Neural progenitor cell (in vitro differentiated cells): ENCODE data around the gene PRXL2A. TPM values are rescaled to one million over a fixed set of nuclear protein-coding genes. Genes with fewer than 3 reads are reported as not detected.

ENCODE experiments used
- DNase-seq: peaks from one replicate; pipeline ENCODE4 v3.0.0-alpha.2; 2016; ENCODE audit warnings: low spot score
- H2AFZ ChIP-seq: fragments of 200-600 bp; sonication (generic); replicated peaks from 2 replicates; pipeline ENCODE4 v1.6.1; 2016; ENCODE audit warnings: antibody characterized with exemption
- H3F3A ChIP-seq: fragments of 200-600 bp; sonication (generic); 2 replicates; pipeline ENCODE4 v1.6.1; 2016; ENCODE audit warnings: antibody characterized with exemption, low read depth
- H3K27ac ChIP-seq: fragments of 200-600 bp; sonication (generic); 2 replicates; pipeline ENCODE4 v1.5.1; 2016; ENCODE audit warnings: mild to moderate bottlenecking
- H3K27me3 ChIP-seq: fragments of 200-600 bp; sonication (generic); 2 replicates; pipeline ENCODE4 v1.6.1; 2016; ENCODE audit warnings: mild to moderate bottlenecking, moderate library complexity
- H3K36me3 ChIP-seq: fragments of 200-600 bp; sonication (generic); 2 replicates; pipeline ENCODE4 v1.5.1; 2016
- H3K4me1 ChIP-seq: fragments of 200-600 bp; sonication (generic); 2 replicates; pipeline ENCODE4 v1.6.1; 2016; ENCODE audit warnings: mixed run types
- H3K4me2 ChIP-seq: fragments of 200-600 bp; sonication (generic); 2 replicates; pipeline ENCODE4 v1.6.1; 2016
- H3K4me3 ChIP-seq: fragments of 200-600 bp; sonication (generic); 2 replicates; pipeline ENCODE4 v1.5.1; 2016
- H3K79me2 ChIP-seq: fragments of 200-600 bp; sonication (generic); 2 replicates; pipeline ENCODE4 v1.6.1; 2016; ENCODE audit warnings: low read depth
- H3K9ac ChIP-seq: fragments of 200-600 bp; sonication (generic); 2 replicates; pipeline ENCODE4 v1.6.1; 2016
- H3K9me3 ChIP-seq: fragments of 200-600 bp; sonication (generic); 2 replicates; pipeline ENCODE4 v1.5.1; 2016; ENCODE audit warnings: low read depth
- H4K20me1 ChIP-seq: fragments of 200-600 bp; sonication (generic); 2 replicates; pipeline ENCODE4 v1.6.1; 2016; ENCODE audit warnings: low read depth
- H3K27ac Mint-ChIP-seq: 3 replicates; pipeline ENCODE4 v1.8.0; 2021; ENCODE audit warnings: mixed read lengths
- H3K27me3 Mint-ChIP-seq: 2 replicates; pipeline ENCODE4 v1.8.0; 2022; ENCODE audit warnings: low read depth, mild to moderate bottlenecking, inconsistent platforms, moderate library complexity, mixed read lengths; ENCODE audit not compliant: insufficient read depth
- H3K36me3 Mint-ChIP-seq: 3 replicates; pipeline ENCODE4 v1.8.0; 2021; ENCODE audit warnings: mixed read lengths
- H3K4me1 Mint-ChIP-seq: 3 replicates; pipeline ENCODE4 v1.8.0; 2021; ENCODE audit warnings: mixed read lengths
- H3K4me3 Mint-ChIP-seq: 3 replicates; pipeline ENCODE4 v1.8.0; 2021; ENCODE audit warnings: mild to moderate bottlenecking, moderate library complexity, mixed read lengths
- H3K9me3 Mint-ChIP-seq: 3 replicates; pipeline ENCODE4 v1.8.0; 2020; ENCODE audit warnings: mixed read lengths
- EZH2 ChIP-seq: fragments of 200-600 bp; sonication (generic); IDR thresholded peaks from 2 replicates; pipeline ENCODE4 v1.6.1; 2017; ENCODE audit warnings: antibody characterized with exemption, mild to moderate bottlenecking, moderate library complexity
- EZH2phosphoT487 ChIP-seq: fragments of 200-600 bp; sonication (generic); IDR thresholded peaks from 2 replicates; pipeline ENCODE4 v1.6.1; 2017; ENCODE audit warnings: antibody characterized with exemption
- total RNA-seq: library from RNA; depleted of rRNA; stranded (reverse); fragments of >200 nt; gene quantifications from 2 replicates; pipeline ENCODE4 v1.2.3, GENCODE V29; 2015; ENCODE audit warnings: low replicate concordance
- TF ChIP-seq, protein P1 (sequence below): fragments of 200-600 bp; sonication (generic); IDR thresholded peaks from 2 replicates; pipeline ENCODE4 v1.5.1; 2017; ENCODE audit warnings: antibody characterized with exemption, mild to moderate bottlenecking

PRXL2A gene
- total RNA-seq, 1 donor from 2014 or later = 107 TPM

DNA sequence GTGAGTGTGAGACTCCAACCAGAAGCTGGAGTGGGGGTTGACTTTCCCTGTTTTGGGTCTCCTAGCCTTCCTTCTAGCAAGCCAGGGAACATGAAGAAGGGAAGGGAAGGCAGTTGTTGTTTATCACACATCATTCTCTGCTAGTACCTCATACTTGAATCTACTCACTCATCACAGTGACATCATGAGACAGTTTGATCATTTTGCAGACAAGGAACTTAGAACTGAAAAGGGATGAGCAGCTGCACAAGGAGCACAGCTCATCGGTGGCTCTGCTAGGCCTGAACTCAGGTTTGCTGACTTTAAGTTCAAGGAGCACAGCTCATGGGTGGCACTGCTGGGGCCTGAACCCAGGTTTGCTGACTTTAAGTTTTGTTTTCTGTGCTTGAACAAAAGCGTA is 19.2 kb downstream of the PRXL2A start:
- Histone ChIP-seq H2AFZ (no peak overlapping the region), H3K27me3 (no peaks in the 10 kb centered on the region), H4K20me1 (peaks cover 9% of the 10 kb centered on the region), H3K9me3 (no peaks in the 10 kb centered on the region), H3K4me1 (no peaks in the 10 kb centered on the region), H3F3A (no peaks in the 10 kb centered on the region), H3K9ac (no peak overlapping the region), H3K79me2 (no peaks in the 10 kb centered on the region), H3K4me2 (no peak overlapping the region), H3K27ac (no peak overlapping the region), H3K4me3 (no peak overlapping the region), H3K36me3 (peaks cover 2% of the 10 kb centered on the region)
- Mint-ChIP-seq H3K9me3 (no peaks in the 10 kb centered on the region), H3K4me1 (no peaks in the 10 kb centered on the region), H3K27ac (no peak overlapping the region), H3K4me3 (no peak overlapping the region), H3K36me3 (peaks cover 60% of the 10 kb centered on the region), H3K27me3 (no peaks in the 10 kb centered on the region)
- TF ChIP-seq, protein P1, sequence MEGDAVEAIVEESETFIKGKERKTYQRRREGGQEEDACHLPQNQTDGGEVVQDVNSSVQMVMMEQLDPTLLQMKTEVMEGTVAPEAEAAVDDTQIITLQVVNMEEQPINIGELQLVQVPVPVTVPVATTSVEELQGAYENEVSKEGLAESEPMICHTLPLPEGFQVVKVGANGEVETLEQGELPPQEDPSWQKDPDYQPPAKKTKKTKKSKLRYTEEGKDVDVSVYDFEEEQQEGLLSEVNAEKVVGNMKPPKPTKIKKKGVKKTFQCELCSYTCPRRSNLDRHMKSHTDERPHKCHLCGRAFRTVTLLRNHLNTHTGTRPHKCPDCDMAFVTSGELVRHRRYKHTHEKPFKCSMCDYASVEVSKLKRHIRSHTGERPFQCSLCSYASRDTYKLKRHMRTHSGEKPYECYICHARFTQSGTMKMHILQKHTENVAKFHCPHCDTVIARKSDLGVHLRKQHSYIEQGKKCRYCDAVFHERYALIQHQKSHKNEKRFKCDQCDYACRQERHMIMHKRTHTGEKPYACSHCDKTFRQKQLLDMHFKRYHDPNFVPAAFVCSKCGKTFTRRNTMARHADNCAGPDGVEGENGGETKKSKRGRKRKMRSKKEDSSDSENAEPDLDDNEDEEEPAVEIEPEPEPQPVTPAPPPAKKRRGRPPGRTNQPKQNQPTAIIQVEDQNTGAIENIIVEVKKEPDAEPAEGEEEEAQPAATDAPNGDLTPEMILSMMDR = no peak
- TF ChIP-seq EZH2 (no peak), EZH2phosphoT487 (no peak)
- no peak for DNase-seq

DNA sequence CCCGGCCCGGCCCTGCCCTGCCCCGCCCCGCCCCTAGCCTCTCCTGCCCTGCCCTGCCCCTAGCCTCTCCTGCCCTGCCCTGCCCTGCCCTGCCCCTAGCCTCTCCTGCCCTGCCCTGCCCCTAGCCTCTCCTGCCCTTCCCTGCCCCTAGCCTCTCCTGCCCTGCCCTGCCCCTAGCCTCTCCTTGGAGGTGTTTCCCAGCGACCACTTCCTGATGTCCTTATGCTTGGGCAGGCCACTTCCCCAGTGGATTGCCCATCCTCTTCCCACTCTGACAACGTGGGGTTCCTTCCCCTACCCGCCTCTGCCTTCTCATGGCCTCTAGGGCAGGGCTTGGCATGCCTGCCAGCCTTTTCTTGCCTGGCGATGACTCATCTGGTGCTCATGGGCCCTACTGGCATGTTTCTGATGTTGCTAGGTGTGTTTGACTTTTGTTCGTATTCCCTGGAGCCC is 21.2 kb downstream of the PRXL2A start:
- H3K4me3 ChIP-seq = no peak overlapping the region
- Mint-ChIP-seq H3K27me3 (peaks cover 2% of the 10 kb centered on the region), H3K4me1 (no peaks in the 10 kb centered on the region), H3K9me3 (no peaks in the 10 kb centered on the region), H3K36me3 (peaks cover 54% of the 10 kb centered on the region), H3K27ac (no peak overlapping the region), H3K4me3 (no peak overlapping the region)
- H3K27me3 ChIP-seq = no peaks in the 10 kb centered on the region
- no peak overlapping the region for H3K4me2 ChIP-seq
- no peaks in the 10 kb centered on the region for H3K9me3 ChIP-seq
- H2AFZ ChIP-seq = no peak overlapping the region
- no peaks in the 10 kb centered on the region for H3K4me1 ChIP-seq
- H3F3A ChIP-seq = no peaks in the 10 kb centered on the region
- no peak overlapping the region for H3K9ac ChIP-seq
- H3K79me2 ChIP-seq = no peaks in the 10 kb centered on the region
- peaks cover 9% of the 10 kb centered on the region for H3K36me3 ChIP-seq
- no peak for DNase-seq
- H4K20me1 ChIP-seq = no peaks in the 10 kb centered on the region
- H3K27ac ChIP-seq = no peak overlapping the region
- TF ChIP-seq EZH2 (no peak), EZH2phosphoT487 (no peak)
- TF ChIP-seq, protein P1 = no peak

DNA sequence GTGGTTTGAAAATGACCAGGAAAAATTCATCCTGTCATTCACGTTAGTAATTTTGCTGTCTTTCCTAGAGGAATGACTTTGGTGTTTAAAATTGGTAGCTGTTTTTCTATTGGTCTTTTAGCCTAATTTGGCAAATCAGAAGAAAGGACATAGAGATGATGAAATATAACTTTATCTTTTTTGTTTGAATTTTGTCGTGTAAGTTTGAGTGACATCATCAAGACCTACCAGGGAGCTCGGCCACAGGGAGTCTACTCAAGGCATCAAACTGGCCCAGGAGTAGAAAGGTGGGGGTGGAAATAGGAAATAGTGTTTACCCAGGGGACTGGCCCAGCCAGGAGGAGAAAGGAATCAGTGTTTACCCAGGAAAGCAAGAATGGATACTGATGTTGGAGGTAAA is 24.8 kb downstream of the PRXL2A start:
- Mint-ChIP-seq H3K27ac (no peak overlapping the region), H3K36me3 (peaks cover 24% of the 10 kb centered on the region), H3K27me3 (peaks cover 2% of the 10 kb centered on the region), H3K4me1 (peaks cover 3% of the 10 kb centered on the region), H3K4me3 (no peak overlapping the region), H3K9me3 (no peaks in the 10 kb centered on the region)
- TF ChIP-seq, protein P1 = no peak
- TF ChIP-seq EZH2phosphoT487 (no peak), EZH2 (no peak)
- no peaks in the 10 kb centered on the region for H3K9me3 ChIP-seq
- DNase-seq = no peak
- H3K4me3 ChIP-seq = no peak overlapping the region
- peaks cover 8% of the 10 kb centered on the region for H3K4me1 ChIP-seq
- H3K79me2 ChIP-seq = no peaks in the 10 kb centered on the region
- H3K9ac ChIP-seq = no peak overlapping the region
- H4K20me1 ChIP-seq = no peaks in the 10 kb centered on the region
- H3F3A ChIP-seq = no peaks in the 10 kb centered on the region
- H2AFZ ChIP-seq = no peak overlapping the region
- H3K36me3 ChIP-seq = peaks cover 9% of the 10 kb centered on the region
- H3K27me3 ChIP-seq = no peaks in the 10 kb centered on the region
- no peak overlapping the region for H3K27ac ChIP-seq
- no peak overlapping the region for H3K4me2 ChIP-seq
